ENCODE results near the gene CARD16. TPM values are rescaled to one million over a fixed set of nuclear protein-coding genes. Genes with fewer than 3 reads are reported as not detected.
A peak's percentile ranks its signal among the peaks of the same experiment; 100 is the strongest.

The CARD16 gene
- total RNA-seq, 3 donors from 2014 or later = 25.4 to 53.0 (median 43.6) TPM

- no peaks in the 10 kb centered on the region for H3K9me3 ChIP-seq
- H3K4me1 ChIP-seq (ENCODE audit: low read depth) = no peaks in the 10 kb centered on the region
- intact Hi-C loops (cut with DNase I, micrococcal nuclease) = no loop called here
- H3K36me3 ChIP-seq (ENCODE audit: low read depth) = no peaks in the 10 kb centered on the region
- no peak for TF ChIP-seq CTCF (IDR thresholded peaks at IDR 0.05)
- no peak for ATAC-seq
- H3K4me3 ChIP-seq = no peak overlapping the region
- DNase-seq = no peak
These were observed 42.0 kb downstream of the CARD16 start for GRCh38 chr11:105003151-105003550.

GRCh38 chr11:105000797-105001196 is 44.3 kb downstream of the CARD16 start:
- DNase-seq = peak in 2 of 3 donors; percentile 27 to 49
- TF ChIP-seq CTCF (IDR thresholded peaks at IDR 0.05) = peak; percentile 19
- H3K4me1 ChIP-seq (ENCODE audit: low read depth) = no peaks in the 10 kb centered on the region
- ATAC-seq = peak; percentile 81
- H3K9me3 ChIP-seq = no peaks in the 10 kb centered on the region
- H3K36me3 ChIP-seq (ENCODE audit: low read depth) = no peaks in the 10 kb centered on the region
- H3K4me3 ChIP-seq = no peak overlapping the region
- intact Hi-C loops (cut with DNase I, micrococcal nuclease) = no loop called here

- no peak for ATAC-seq
- intact Hi-C loops (cut with DNase I, micrococcal nuclease) = no loop called here
These were observed 45.0 kb downstream of the CARD16 start for GRCh38 chr11:105000167-105000566.

GRCh38 chr11:104999721-105000120 is 45.4 kb downstream of the CARD16 start:
- TF ChIP-seq CTCF (IDR thresholded peaks at IDR 0.05) = no peak
- intact Hi-C loops (cut with DNase I, micrococcal nuclease) = no loop called here
- no peak for ATAC-seq

More at GRCh38 chr11:105000167-105000566, 45.0 kb downstream of the CARD16 start:
- H3K4me3 ChIP-seq = no peak overlapping the region
- no peaks in the 10 kb centered on the region for H3K36me3 ChIP-seq (ENCODE audit: low read depth)
- DNase-seq = no peak
- no peaks in the 10 kb centered on the region for H3K9me3 ChIP-seq
- no peaks in the 10 kb centered on the region for H3K4me1 ChIP-seq (ENCODE audit: low read depth)
- TF ChIP-seq CTCF (IDR thresholded peaks at IDR 0.05) = no peak

GRCh38 chr11:104997288-104997687 is 47.8 kb downstream of the CARD16 start:
- no peaks in the 10 kb centered on the region for H3K4me1 ChIP-seq (ENCODE audit: low read depth)
- intact Hi-C loops (cut with DNase I, micrococcal nuclease) = no loop called here
- no peak overlapping the region for H3K4me3 ChIP-seq
- TF ChIP-seq CTCF (IDR thresholded peaks at IDR 0.05) = no peak
- no peaks in the 10 kb centered on the region for H3K36me3 ChIP-seq (ENCODE audit: low read depth)
- H3K9me3 ChIP-seq = no peaks in the 10 kb centered on the region
- no peak for DNase-seq
- ATAC-seq = no peak

More at GRCh38 chr11:104999721-105000120, 45.4 kb downstream of the CARD16 start:
- no peak for DNase-seq
- Histone ChIP-seq H3K4me1 (ENCODE audit: low read depth) (no peaks in the 10 kb centered on the region), H3K4me3 (no peak overlapping the region), H3K36me3 (ENCODE audit: low read depth) (no peaks in the 10 kb centered on the region), H3K9me3 (no peaks in the 10 kb centered on the region)

- H3K4me3 ChIP-seq = no peak overlapping the region
- ATAC-seq = no peak
- intact Hi-C loops (cut with DNase I, micrococcal nuclease) = no loop called here
These were observed 50.1 kb downstream of the CARD16 start for GRCh38 chr11:104995001-104995408.

More at GRCh38 chr11:104995001-104995408, 50.1 kb downstream of the CARD16 start:
- TF ChIP-seq CTCF (IDR thresholded peaks at IDR 0.05) = no peak
- Histone ChIP-seq H3K36me3 (ENCODE audit: low read depth) (no peaks in the 10 kb centered on the region), H3K9me3 (no peaks in the 10 kb centered on the region), H3K4me1 (ENCODE audit: low read depth) (no peaks in the 10 kb centered on the region)
- DNase-seq = no peak
